Chondrocyte (in vitro differentiated cells): ENCODE results near the gene CDC14B. TPM values are rescaled to one million over a fixed set of nuclear protein-coding genes. Genes with fewer than 3 reads are reported as not detected.
"Not testable (repeated sequence)": the region's sequence is repeated elsewhere in the genome, so short reads cannot be mapped to it uniquely, and the experiment has no call there.

Experiments
- DNase-seq: peaks from one replicate; pipeline ENCODE4 v3.0.0; 2021; ENCODE audit warnings: mixed read lengths, low spot score
- H3K27ac Mint-ChIP-seq: one replicate; pipeline ENCODE4 v1.8.0; 2021; ENCODE audit warnings: mild to moderate bottlenecking, moderate library complexity, mixed read lengths; ENCODE audit not compliant: unreplicated experiment
- H3K27me3 Mint-ChIP-seq: 2 replicates; pipeline ENCODE4 v1.8.0; 2021; ENCODE audit warnings: low read depth, mixed read lengths
- H3K36me3 Mint-ChIP-seq: 2 replicates; pipeline ENCODE4 v1.8.0; 2021; ENCODE audit warnings: low read depth, mixed read lengths
- H3K4me1 Mint-ChIP-seq: 2 replicates; pipeline ENCODE4 v1.8.0; 2021; ENCODE audit warnings: low read depth, mild to moderate bottlenecking, mixed read lengths
- H3K4me3 Mint-ChIP-seq: one replicate; pipeline ENCODE4 v1.8.0; 2021; ENCODE audit warnings: mild to moderate bottlenecking, moderate library complexity, mixed read lengths; ENCODE audit not compliant: unreplicated experiment
- H3K9me3 Mint-ChIP-seq: 2 replicates; pipeline ENCODE4 v1.8.0; 2021; ENCODE audit warnings: low read depth, mixed read lengths
- CTCF ChIP-seq: fragments of 200-600 bp; sonication (generic); IDR thresholded peaks from 2 replicates; pipeline ENCODE4 v1.5.0; 2021; ENCODE audit warnings: antibody characterized with exemption, mild to moderate bottlenecking, moderate library complexity
- total RNA-seq: library from RNA; stranded (reverse); gene quantifications from 3 replicates; pipeline ENCODE4 v1.2.1, GENCODE V29; 2021

Gene CDC14B
- total RNA-seq, 1 donor from 2014 or later: 15.5 TPM

GRCh38 chr9:96638606-96639364 lies 19.1 kb upstream of the CDC14B start:
- no peaks in the 10 kb centered on the region for H3K27me3 Mint-ChIP-seq
- H3K9me3 Mint-ChIP-seq: no peaks in the 10 kb centered on the region
- H3K27ac Mint-ChIP-seq: peak overlapping the region; percentile 87
- H3K36me3 Mint-ChIP-seq: peaks cover 11% of the 10 kb centered on the region
- peaks cover 11% of the 10 kb centered on the region for H3K4me1 Mint-ChIP-seq
- DNase-seq: no peak
- TF ChIP-seq CTCF: no peak
- no peak overlapping the region for H3K4me3 Mint-ChIP-seq

GRCh38 chr9:96636368-96636767 lies 16.7 kb upstream of the CDC14B start:
- H3K9me3 Mint-ChIP-seq: no peaks in the 10 kb centered on the region
- H3K27me3 Mint-ChIP-seq: no peaks in the 10 kb centered on the region
- H3K27ac Mint-ChIP-seq: no peak overlapping the region
- peaks cover 3% of the 10 kb centered on the region for H3K36me3 Mint-ChIP-seq
- peaks cover 11% of the 10 kb centered on the region for H3K4me1 Mint-ChIP-seq
- TF ChIP-seq CTCF: no peak
- DNase-seq: no peak
- H3K4me3 Mint-ChIP-seq: no peak overlapping the region

GRCh38 chr9:96633579-96633978 lies 13.9 kb upstream of the CDC14B start:
- not testable (repeated sequence) for DNase-seq, H3K9me3 Mint-ChIP-seq, H3K4me3 Mint-ChIP-seq, H3K27ac Mint-ChIP-seq, H3K27me3 Mint-ChIP-seq, H3K36me3 Mint-ChIP-seq
- peaks cover 11% of the 10 kb centered on the region for H3K4me1 Mint-ChIP-seq

- no peaks in the 10 kb centered on the region for H3K27me3 Mint-ChIP-seq
- no peak overlapping the region for H3K4me3 Mint-ChIP-seq
- H3K36me3 Mint-ChIP-seq: peaks cover 3% of the 10 kb centered on the region
- DNase-seq: no peak
- peaks cover 22% of the 10 kb centered on the region for H3K4me1 Mint-ChIP-seq
- H3K9me3 Mint-ChIP-seq: no peaks in the 10 kb centered on the region
- TF ChIP-seq CTCF: no peak
- peak overlapping the region; percentile 83 for H3K27ac Mint-ChIP-seq
Observed at GRCh38 chr9:96626912-96627311, 7.3 kb upstream of the CDC14B start.

GRCh38 chr9:96621618-96622017 lies 2.0 kb upstream of the CDC14B start:
- no peak for DNase-seq
- Mint-ChIP-seq H3K27ac (no peak overlapping the region), H3K4me1 (peaks cover 23% of the 10 kb centered on the region), H3K27me3 (no peaks in the 10 kb centered on the region), H3K9me3 (no peaks in the 10 kb centered on the region), H3K4me3 (no peak overlapping the region), H3K36me3 (no peaks in the 10 kb centered on the region)
- no peak for TF ChIP-seq CTCF

GRCh38 chr9:96620832-96621269 lies 1.2 kb upstream of the CDC14B start:
- H3K36me3 Mint-ChIP-seq: no peaks in the 10 kb centered on the region
- H3K27ac Mint-ChIP-seq: no peak overlapping the region
- peaks cover 23% of the 10 kb centered on the region for H3K4me1 Mint-ChIP-seq
- H3K9me3 Mint-ChIP-seq: no peaks in the 10 kb centered on the region
- no peaks in the 10 kb centered on the region for H3K27me3 Mint-ChIP-seq
- H3K4me3 Mint-ChIP-seq: no peak overlapping the region
- no peak for TF ChIP-seq CTCF
- no peak for DNase-seq
